GM12874 (cell line): ENCODE measurements around the gene DNAJB6.

Source experiments
- CTCF ChIP-seq: IDR thresholded peaks from 2 replicates; pipeline ENCODE4 v1.5.1; 2011; ENCODE audit warnings: low read depth, mild to moderate bottlenecking, control low read depth, low read length, moderate library complexity; ENCODE audit not compliant: insufficient read depth

Gene DNAJB6

GRCh38 chr7:157386979-157387800 lies 50.4 kb downstream of the DNAJB6 start:
- peak; percentile 82 for TF ChIP-seq CTCF

- TF ChIP-seq CTCF = no peak
These were observed 51.5 kb downstream of the DNAJB6 start for GRCh38 chr7:157388301-157388700.

- TF ChIP-seq CTCF = no peak
These were observed 53.3 kb downstream of the DNAJB6 start for GRCh38 chr7:157389951-157390730.

- TF ChIP-seq CTCF = no peak
These were observed 54.4 kb downstream of the DNAJB6 start for GRCh38 chr7:157391036-157391710.

- TF ChIP-seq CTCF = no peak
These were observed 55.6 kb downstream of the DNAJB6 start for GRCh38 chr7:157392256-157393037.

GRCh38 chr7:157394246-157395191 lies 57.7 kb downstream of the DNAJB6 start:
- no peak for TF ChIP-seq CTCF
